ENCODE results near the gene VWA8. TPM values are rescaled to one million over a fixed set of nuclear protein-coding genes. Genes with fewer than 3 reads are reported as not detected.

The VWA8 gene
- polyA plus RNA-seq, 3 donors = 2.0 to 4.4 (median 3.4) TPM

GRCh38 chr13:41696163-41697003 is 264.5 kb downstream of the VWA8 start:
- no peak overlapping the region for H3K4me3 ChIP-seq (replicated peaks in 1 of 3; ENCODE audit: low read depth in 2 of 3, low read length in 3 of 3)
- TF ChIP-seq CTCF (IDR thresholded peaks at IDR 0.05) = no peak
- peak in 2 of 3 donors; percentile 19 to 33 for DNase-seq
- Mint-ChIP-seq H3K36me3 (peaks cover 11 to 17% of the 10 kb centered on the region in 2 donors), H3K4me1 (peaks cover 38% of the 10 kb centered on the region), H3K27me3 (ENCODE audit: low read depth in 3 of 3) (no peaks in the 10 kb centered on the region), H3K9me3 (no peaks in the 10 kb centered on the region), H3K27ac (peak overlapping the region in 2 of 7 donors; percentile 28 to 63), H3K4me3 (no peak overlapping the region)
- H4K20me1 ChIP-seq (ENCODE audit: insufficient read depth, low read length) = no peaks in the 10 kb centered on the region
- no peak overlapping the region for H2AFZ ChIP-seq (ENCODE audit: insufficient read depth, low read depth, low read length, poor library complexity, severe bottlenecking)
- H3K27ac ChIP-seq (ENCODE audit: low read depth in 1 of 2, low read length in 2 of 2) = no peak overlapping the region
- no peaks in the 10 kb centered on the region for H3K79me2 ChIP-seq (ENCODE audit: insufficient read depth, low read length)
- H3K4me2 ChIP-seq (replicated peaks; ENCODE audit: extremely low read depth, low read length, poor library complexity, severe bottlenecking) = no peak overlapping the region
- H3K9me3 ChIP-seq (replicated peaks in 1 of 2; ENCODE audit: control insufficient read depth in 1 of 2, insufficient read depth in 1 of 2, low read length in 2 of 2) = no peaks in the 10 kb centered on the region
- H3K4me1 ChIP-seq (ENCODE audit: control insufficient read depth in 1 of 2, insufficient read depth in 2 of 2, low read length in 2 of 2) = peaks cover 9 to 17% of the 10 kb centered on the region in 2 donors
- no peak overlapping the region for H3K9ac ChIP-seq (ENCODE audit: insufficient read depth, low read length, poor library complexity, severe bottlenecking)
- intact Hi-C loops (cut with micrococcal nuclease) = no loop called here
- H3K27me3 ChIP-seq (ENCODE audit: control insufficient read depth in 2 of 2, insufficient read depth in 2 of 2, low read length in 2 of 2) = no peaks in the 10 kb centered on the region
- H3K36me3 ChIP-seq (replicated peaks in 1 of 2; ENCODE audit: control insufficient read depth in 1 of 2, insufficient read depth in 2 of 2, low read length in 2 of 2) = peaks cover 0 to 10% of the 10 kb centered on the region in 2 donors

GRCh38 chr13:41694545-41695301 is 266.2 kb downstream of the VWA8 start:
- Histone ChIP-seq H3K79me2 (ENCODE audit: insufficient read depth, low read length) (no peaks in the 10 kb centered on the region), H3K4me3 (replicated peaks in 1 of 3; ENCODE audit: low read depth in 2 of 3, low read length in 3 of 3) (no peak overlapping the region), H3K36me3 (replicated peaks in 1 of 2; ENCODE audit: control insufficient read depth in 1 of 2, insufficient read depth in 2 of 2, low read length in 2 of 2) (peaks cover 0 to 10% of the 10 kb centered on the region in 2 donors), H3K9ac (ENCODE audit: insufficient read depth, low read length, poor library complexity, severe bottlenecking) (no peak overlapping the region), H4K20me1 (ENCODE audit: insufficient read depth, low read length) (no peaks in the 10 kb centered on the region), H3K27ac (ENCODE audit: low read depth in 1 of 2, low read length in 2 of 2) (peak overlapping the region in 1 of 2 donors; percentile 14), H3K4me1 (ENCODE audit: control insufficient read depth in 1 of 2, insufficient read depth in 2 of 2, low read length in 2 of 2) (peaks cover 8 to 11% of the 10 kb centered on the region in 2 donors), H2AFZ (ENCODE audit: insufficient read depth, low read depth, low read length, poor library complexity, severe bottlenecking) (no peak overlapping the region), H3K4me2 (replicated peaks; ENCODE audit: extremely low read depth, low read length, poor library complexity, severe bottlenecking) (peak overlapping the region; percentile 17), H3K27me3 (ENCODE audit: control insufficient read depth in 2 of 2, insufficient read depth in 2 of 2, low read length in 2 of 2) (no peaks in the 10 kb centered on the region), H3K9me3 (replicated peaks in 1 of 2; ENCODE audit: control insufficient read depth in 1 of 2, insufficient read depth in 1 of 2, low read length in 2 of 2) (no peaks in the 10 kb centered on the region)
- Mint-ChIP-seq H3K9me3 (no peaks in the 10 kb centered on the region), H3K27me3 (ENCODE audit: low read depth in 3 of 3) (no peaks in the 10 kb centered on the region), H3K4me1 (peaks cover 36% of the 10 kb centered on the region), H3K4me3 (peak overlapping the region in 1 of 2 donors; percentile 41), H3K36me3 (peaks cover 22 to 31% of the 10 kb centered on the region in 2 donors), H3K27ac (peak overlapping the region; percentile 38 to 88 (median 82))
- WGBS (ENCODE audit: insufficient coverage) = 0% methylated on average over 1 of the region's 5 CpGs
- intact Hi-C loops (cut with micrococcal nuclease) = no loop called here
- peak; percentile 60 to 90 (median 81) for DNase-seq
- no peak for TF ChIP-seq CTCF (IDR thresholded peaks at IDR 0.05)
